Activated T-cell treated with anti-CD3 and anti-CD28 coated beads for 4 hours (primary cell): Measurements from ENCODE around the gene GALNT17.

ENCODE experiments used
- DNase-seq: peaks from one replicate; pipeline ENCODE4 v3.0.0-alpha.2; 2020

Gene GALNT17

DNA sequence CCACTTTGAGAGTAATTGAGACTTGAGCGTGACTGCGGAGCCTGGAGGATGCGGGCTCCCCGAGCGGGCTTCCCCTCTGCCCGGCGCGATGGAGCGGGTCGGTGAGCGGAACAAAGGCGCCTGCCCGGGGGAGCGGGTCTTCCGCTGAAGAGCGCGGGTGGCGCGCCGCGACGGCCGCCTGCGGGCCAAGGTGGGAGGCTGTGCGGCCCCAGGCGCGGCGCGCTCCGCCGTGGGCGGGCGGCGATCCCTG lies at the start of gene GALNT17:
GALNT17 (plus strand) TSS at position 18 of the 250 bp plus-strand sequence.
- DNase-seq = no peak

DNA sequence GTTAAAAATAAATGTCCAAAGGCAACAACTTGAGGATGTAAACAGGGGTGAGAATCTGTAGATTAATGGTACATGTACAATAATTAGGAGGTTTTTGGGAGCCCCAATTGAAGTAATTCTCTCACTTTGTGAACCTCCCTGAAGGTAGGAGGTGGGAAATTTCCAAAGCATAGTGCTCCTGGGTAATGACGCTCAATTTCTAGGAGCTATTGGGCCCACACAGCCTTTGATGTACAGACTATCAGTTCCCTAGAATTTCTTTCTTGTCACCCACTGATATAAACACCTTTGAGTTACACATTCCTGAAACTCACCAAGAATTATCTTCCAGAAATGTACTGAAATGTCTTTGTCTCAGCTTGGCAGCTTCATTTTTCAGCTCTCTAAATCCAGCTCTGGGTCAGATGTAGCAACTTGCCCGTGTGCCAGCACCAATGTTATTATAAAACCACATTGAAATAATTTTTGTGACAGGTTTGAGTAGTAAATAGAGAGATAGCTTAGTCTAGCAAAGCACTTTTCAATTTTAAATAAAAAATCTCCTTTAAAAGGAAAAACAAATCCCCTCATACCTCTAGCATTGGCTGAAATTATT lies 36.6 kb upstream of the GALNT17 start:
- DNase-seq = no peak

DNA sequence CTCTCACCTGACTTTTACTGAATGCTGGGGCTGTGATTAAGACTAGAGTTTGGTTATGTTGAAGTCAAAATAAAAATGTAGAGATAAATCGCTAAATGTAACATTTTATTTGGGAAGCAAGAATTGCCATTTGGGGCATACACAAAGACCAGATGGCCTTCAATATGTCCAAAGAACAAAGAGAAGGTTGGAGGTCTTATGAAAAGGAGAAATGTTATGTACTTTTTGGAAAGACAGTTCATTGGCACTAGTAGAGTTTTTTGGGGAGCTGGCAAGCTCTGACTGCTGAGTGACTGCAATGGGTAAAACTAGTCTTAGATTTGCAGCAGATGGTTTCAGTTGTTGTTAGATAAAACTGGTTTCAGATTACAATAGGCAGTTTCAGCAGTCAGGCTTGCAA lies 35.6 kb upstream of the GALNT17 start:
- DNase-seq = no peak

DNA sequence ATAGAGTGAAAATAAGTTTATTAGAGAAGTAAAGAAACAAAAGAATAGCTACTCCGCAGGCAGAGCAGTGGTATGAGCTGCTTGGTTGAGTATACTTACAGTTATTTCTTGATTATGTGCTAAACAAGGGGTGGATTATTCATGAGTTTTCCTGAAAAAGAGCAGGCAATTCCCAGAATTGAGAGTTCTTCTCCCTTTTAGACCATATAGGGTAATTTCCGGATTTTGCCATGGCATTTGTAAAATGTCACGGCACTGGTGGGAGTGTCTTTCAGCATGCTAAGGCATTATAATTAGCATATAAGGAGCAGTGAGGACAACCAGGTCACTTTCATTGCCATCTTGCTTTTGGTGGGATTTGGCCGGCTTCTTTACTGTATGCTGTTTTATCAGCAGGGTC lies 25.7 kb upstream of the GALNT17 start:
- no peak for DNase-seq

DNA sequence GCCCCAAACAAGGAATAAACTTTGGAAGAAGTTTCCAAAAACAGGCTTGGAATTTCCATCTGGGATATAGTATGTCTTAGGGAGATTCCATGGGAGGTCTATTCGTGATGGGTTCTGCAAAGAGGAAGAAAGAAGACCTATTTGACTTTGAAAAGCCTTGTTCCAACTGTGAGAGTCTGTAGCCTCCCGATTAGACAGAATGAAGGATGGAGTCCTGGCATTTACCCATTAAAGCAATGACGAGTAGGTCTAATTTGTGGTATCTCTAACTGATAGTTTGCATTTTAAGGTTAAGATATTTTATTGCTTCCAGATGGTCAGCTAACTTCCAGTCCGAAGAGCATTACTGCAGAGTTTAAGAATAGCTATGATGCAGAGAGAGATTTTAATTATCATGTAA lies 19.5 kb upstream of the GALNT17 start:
- DNase-seq = no peak

DNA sequence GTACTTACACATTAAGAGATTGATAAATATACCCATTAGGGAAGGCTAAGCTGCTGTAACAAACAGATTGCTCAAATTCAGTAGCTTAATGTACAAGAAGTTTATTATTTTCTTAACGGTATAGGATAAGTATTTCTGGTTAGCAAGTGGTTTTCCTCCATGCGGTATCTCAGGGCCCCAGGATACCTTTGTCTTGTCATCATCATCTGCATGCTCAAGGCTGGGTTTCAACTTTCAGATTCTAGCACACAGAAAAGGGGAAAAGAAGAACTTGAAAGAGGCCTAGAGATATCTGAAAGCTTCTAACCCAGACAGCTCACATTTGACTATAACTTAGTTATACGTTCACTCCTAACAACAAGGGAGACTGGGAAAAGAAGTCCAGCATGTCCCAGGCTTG lies 11.8 kb upstream of the GALNT17 start:
- no peak for DNase-seq

DNA sequence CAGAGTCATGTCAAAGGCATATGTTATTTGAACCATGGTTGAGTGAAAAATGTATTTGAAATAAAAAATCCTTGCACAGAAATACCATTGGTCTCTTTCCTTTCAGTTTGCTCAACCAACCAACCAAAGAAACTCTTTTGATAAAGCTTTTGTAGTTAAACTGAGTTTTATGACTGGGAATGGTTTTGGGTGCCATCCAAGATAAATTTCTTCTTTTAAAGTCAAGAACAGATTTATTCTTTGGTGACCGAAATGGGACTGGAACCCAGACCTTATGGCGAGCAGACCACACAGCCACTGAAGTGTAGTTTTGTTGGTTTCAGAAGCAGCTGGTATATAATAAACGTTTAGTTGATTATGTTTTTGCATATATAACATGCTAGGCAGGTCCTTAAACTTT lies 2.8 kb upstream of the GALNT17 start:
- no peak for DNase-seq

DNA sequence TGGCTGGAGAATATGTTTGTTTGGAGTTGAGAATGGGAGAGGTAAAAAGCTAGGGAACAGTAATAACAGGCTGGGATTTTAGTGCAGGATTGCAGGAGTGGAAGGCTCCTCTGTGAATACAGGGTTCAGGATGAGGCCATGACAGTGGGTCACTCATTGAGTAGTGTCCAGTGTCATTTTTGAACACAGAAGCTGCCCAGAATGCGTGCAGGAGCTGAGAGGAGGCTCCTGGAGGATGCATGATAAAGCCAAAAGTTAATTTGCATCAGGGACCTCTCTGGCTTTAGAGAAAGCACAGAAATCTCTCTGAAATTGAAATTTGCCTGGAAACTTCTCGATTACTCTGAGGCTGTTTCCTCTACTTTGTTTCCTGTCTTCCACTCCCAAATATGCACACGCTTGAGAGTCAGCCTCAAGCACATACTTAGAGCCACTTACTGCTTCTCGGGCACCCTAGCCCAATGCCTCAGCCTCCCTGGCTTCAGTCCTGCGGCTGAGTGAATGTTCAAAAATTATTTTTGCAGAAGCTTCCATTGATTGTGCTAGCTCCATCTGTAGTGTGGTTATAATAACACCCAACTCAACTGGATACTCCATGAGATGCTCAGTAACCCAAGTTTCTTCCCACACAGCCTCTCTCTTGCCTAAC lies 1.8 kb upstream of the GALNT17 start:
- no peak for DNase-seq

DNA sequence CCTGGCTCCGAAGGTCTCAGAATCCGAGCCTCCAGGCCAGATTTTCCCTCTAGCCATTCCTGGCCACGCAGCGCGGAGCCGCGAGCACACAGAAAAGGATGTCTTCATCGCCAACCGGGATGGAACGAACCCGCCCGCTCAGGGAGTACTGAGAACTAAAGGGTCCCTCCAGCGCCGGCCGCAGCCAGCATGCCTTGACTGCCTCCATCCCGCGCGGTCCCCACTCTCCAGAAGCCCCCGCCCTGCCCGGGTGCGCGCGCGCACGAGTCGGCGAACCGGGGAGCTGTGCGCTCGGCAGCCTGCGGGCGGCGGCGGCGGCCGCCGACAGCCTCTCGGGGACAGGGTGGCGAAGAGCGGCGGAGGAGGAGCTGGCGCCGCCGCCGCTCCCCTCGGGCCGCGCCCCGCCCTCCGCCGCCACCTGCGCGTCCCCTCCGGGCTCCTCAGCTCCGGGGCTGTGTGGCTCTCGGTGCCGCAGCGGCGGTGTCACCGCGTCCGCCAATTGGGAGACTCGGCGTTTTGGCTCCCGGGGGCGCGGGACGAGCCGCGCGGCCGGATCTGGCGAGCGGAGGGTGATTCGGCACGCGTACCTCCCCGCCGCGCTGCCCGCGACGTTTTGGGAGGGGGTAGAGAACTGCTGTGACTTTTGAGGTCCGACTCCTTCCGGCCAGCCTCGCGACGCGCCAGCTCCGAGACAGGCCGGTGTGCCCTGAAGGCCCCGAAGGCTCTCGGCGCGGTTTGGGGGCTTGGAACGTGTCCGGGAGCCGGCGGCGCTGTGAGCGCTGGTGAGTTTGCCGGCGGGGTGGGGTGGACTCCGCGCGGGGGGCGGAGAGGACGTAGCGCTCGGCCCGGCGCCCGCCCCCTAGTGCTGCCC lies 453 bp upstream of the GALNT17 start:
- DNase-seq = no peak

DNA sequence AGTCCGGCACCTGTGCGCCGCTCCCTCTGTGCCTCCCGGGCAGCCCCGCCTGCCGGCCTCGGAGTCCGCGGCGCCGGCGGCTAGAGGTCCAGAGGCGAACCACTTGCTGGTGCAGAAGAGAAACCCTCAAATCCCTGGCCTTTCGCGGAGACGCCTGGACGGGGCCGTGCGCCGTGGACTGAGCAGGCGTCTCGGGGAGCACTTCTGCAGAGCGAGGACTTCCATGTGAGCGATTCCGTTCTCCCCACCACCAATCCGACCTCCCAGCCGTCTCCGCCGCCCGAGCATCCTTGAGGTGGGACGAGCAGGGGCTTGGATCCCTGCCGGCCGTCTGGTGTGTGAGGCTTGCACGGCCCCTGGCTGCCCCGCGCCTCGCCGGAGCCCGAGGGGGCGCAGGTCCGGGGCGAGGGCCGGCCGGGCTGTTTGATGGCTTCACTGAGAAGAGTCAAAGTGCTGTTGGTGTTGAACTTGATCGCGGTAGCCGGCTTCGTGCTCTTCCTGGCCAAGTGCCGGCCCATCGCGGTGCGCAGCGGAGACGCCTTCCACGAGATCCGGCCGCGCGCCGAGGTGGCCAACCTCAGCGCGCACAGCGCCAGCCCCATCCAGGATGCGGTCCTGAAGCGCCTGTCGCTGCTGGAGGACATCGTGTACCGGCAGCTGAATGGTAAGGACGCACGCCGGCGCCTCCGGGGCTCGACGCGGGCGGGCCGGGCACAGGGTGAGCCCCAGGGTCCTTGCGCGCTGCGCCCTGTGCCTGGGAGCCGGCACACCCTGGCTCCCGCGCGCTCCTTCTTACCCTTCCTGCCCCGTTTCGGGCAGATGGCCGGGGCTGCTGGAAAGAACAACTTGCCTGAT lies 660 bp downstream of the GALNT17 start:
- no peak for DNase-seq

DNA sequence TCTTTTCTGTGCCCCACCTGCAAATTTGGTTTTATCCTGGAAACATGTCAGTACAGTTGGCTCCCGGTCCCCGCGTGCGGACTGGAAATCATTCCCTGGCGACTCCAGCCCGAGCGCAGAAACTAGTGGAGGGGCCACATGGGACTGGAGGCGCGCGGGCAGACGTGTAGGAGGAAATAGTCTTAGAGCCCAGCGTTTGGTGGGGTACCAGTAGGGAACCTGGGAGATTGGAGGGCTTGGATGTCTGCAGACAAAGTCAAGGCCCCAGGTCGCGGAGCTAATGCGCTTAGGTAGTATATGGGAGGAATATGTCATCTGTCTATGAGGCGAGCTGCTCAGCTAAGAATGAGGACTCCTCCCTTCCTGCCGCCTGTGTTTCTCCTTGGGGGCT lies 1.3 kb downstream of the GALNT17 start:
- no peak for DNase-seq

DNA sequence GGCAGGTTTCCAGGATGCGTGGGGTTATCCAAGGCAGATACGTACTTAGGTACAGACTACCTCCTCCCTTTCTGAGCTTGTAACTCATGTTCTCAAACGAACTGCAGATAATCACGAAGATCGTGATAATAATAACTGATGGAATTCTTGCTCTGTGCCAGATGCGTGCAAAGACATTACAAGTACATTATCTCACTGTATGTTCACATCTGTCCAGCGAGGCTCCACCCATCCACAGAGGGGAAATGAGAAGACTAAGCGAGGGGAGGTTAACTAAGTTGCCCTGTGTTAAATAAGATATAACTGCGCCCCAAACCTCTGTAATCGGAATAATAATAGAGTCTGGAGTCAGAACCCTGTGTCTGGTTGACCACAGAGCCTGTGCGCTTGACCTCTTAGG lies 1.9 kb downstream of the GALNT17 start:
- no peak for DNase-seq

DNA sequence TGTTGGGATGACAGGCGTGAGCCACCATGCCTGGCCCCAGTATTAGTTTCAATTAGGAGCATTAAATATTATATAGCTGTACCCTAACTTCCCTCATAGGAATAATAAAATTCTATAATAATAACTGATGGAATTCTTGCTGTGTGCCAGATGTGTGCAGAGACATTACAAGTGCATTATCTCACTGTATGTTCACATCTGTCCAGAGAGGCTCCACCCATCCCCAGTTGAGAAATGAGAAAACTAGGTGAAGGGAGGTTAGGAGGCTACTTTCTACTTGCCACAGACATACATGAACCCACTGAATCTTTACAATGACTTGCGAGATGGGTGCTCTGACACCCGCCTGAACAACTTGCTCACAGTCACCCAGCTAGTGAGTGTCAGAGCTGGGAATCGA lies 3.2 kb downstream of the GALNT17 start:
- no peak for DNase-seq

DNA sequence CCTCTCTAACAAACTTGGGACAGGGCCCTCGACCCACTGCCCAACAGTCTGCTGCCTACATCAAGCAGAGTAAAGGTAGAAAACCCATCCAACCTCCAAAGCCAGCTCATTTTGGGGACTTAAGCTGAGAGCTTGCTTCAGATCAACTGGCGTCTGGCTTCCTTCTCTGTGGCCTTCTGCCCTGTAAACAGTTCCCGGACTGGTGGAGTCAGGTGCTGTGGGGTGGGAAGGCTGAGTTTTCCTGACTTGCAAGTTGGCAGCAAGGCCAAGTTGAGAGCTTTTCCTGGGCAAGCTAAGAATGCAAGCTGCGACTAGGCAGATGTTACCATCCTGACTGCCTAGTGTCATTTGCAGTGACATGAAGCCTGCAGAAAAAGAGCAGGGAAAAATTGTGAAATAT lies 3.7 kb downstream of the GALNT17 start:
- no peak for DNase-seq

DNA sequence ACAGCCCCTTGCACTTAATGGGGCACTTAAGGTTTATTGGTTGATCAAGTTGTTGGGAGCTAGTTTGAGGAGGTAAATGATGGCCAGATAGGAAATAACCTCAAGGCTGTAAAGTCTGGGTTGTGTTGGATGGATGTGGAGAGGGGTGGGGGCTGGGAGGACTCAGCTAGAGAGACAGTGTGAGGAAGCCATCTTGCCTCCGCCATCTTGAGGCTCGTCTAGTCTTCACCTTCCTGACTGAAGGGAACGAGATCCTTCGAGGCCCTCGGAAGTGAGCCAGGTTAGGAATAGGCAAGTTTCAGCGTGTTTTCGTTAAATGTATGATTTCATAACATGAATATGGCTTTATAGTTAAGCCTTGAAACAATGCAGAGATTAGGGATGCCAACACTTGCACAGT lies 5.5 kb downstream of the GALNT17 start:
- DNase-seq = no peak

DNA sequence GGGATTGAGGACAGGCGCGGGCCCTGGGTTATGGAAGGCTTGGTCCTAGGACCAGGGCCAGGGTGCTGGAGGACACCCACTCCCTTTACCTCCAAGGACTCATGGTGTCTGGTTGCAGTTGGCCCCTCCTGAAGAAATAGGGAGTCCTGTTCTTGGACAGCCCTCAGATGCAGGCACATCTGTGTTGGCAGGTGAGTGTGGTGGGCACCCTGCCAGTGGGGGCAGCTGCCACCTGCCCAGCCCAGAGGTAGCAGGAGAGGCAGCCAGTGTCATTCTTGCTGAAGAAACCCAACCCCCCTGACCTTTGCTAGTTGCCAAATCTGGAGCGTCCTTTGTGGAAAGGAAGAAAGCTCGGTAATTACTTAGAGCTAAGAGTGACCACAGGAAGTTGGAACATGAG lies 8.3 kb downstream of the GALNT17 start:
- no peak for DNase-seq

DNA sequence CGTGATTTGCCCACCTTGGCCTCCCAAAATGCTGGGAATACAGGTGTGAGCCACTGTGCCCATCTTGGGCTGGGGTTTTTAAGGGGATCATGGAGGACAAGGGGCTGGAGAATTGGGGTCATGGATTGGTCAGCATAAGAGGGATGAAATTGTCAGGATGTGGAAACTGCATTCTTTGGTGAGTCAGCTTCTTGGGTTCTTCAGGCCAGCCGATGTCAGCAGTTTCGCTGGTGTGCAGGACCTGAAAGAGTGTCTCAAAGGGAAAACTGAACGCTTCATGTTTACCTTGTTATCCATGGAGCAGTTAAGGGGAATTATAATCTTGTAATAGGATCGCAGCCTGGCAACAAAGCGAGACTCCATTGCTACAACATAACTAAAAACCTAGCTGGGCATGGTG lies 13.0 kb downstream of the GALNT17 start:
- no peak for DNase-seq

DNA sequence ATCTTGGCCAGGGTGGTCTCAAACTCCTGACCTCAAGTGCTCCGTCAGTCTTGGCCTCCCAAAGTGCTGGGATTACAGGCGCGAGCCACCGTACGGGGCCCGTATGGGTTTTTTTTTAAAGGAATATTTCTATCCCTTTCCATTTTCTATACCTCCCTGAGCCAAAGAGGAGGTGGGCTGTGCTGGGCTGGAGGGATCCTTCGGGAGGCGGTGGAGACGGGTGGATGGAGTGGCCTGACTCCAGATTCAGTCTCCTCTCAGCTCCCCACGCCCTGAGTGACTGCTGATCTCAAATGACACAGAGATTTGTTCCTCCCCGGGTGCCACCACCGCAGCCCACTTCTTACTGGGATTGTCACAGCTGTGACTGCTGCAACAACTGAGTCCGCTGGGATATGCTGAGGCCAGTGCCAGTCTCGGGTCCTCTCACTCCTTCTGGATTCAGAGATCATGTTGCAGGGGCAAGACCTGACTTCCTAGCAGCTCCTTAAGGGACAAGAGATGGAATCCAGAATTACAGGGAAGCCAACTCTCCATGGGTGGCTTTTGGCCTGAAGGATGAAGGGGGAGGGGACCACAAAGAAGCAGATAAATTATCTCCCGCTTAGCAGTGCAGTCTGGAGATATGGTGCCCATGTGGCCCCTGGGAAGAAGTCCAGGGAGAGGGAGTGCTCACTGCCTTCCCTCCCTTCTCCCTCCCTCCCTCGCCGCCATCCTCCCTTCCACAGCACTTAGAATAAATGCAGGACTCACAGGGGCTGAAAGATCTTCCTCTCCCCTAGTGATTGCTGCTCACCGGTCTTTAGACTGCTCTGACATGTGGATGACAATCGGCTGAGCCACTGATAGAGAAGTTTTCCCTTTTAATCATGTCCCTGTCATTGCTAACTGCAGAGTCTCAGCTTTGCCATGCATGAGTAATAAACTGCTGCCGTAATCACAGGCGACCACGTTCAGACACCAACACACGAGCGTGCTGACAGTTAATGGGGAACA lies 14.3 kb downstream of the GALNT17 start:
- DNase-seq = no peak

DNA sequence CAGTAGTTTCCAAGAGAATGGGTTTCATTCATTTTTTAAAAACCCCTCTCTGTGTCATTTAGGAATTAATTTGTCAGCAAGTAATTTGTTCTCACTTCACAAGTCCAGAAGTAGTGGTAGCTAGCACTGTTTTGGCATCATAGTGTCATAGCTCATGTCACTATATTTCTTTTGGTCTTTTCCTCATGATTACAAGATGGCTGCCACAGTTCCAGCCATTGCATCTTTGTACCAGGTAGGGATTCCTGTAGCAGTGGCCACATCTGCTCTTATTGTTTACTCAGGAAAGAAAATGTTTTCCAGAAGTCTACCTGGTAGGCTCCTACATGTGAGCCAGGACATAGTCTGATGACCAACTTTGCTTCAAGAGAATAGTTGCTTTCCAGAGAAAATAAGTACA lies 16.2 kb downstream of the GALNT17 start:
- no peak for DNase-seq

DNA sequence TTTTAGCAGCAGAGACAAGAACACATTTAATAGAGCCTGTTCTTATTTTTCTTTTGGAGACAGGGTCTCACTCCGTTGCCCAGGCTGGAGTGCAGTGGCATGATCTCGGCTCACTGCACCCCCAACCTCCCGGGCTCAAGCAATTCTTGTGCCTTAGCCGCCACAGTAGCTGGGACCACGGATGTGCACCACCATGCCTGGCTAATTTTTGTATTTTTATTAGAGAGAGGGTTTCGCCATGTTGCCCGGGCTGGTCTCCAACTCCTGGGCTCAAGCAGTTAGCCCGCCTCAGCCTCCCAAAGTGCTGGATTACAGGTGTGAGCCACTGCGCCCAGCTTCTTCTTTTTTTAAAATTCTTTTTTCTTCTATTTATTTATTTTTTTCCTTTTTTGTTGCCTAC lies 23.3 kb downstream of the GALNT17 start:
- DNase-seq = no peak

DNA sequence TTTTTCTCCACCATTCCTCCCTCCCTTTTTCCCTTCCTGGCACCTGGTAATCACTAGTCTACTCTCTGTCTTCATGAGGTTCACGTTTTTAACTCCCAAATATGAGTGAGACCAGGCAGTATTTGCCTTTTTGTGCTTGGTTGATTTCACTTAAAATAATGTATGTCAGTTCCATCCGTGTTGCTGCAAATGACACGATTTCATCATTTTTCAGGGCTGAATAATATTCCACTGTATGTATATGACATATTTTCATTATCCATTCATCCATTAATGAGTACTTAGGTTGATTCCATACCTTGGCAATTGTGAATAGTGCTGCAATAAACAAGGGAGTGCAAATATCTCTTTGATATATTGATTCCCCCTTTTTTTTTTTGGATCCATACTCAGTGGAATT lies 25.8 kb downstream of the GALNT17 start:
- no peak for DNase-seq

DNA sequence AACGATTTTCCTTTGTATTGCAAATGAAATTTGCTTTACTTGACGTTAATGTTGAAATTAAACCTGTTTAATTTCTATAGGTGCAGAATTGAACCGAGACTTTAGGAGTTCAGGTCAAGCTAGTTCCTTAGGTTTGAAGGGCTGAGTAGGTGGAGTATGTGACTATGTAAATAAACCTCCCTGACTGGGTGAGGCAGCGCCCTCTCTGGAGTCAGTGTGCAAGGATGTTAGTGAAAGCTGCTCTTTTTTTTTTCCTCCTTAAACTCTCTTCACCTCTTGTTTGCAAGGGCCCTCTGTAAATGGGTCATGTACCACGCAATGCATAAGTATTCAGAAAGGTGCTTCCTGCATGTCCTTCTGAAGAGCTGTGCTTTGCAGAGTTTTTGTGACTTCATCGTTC lies 33.8 kb downstream of the GALNT17 start:
- DNase-seq = no peak
